22Rv1 (cell line): Measurements from ENCODE around the gene NEUROG1.

Source experiments
- H3K27ac ChIP-seq: fragments of 450-650 bp; 2 replicates; pipeline ENCODE4 v1.5.1; 2017
- ZFX ChIP-seq: fragments of 450-650 bp; IDR thresholded peaks from 2 replicates; pipeline ENCODE4 v1.6.1; 2017; ENCODE audit warnings: antibody characterized with exemption, borderline replicate concordance
- TF ChIP-seq, protein P1 (sequence below): fragments of 450-650 bp; IDR thresholded peaks from 2 replicates; pipeline ENCODE4 v1.5.1; 2017; ENCODE audit warnings: mild to moderate bottlenecking

The NEUROG1 gene

DNA sequence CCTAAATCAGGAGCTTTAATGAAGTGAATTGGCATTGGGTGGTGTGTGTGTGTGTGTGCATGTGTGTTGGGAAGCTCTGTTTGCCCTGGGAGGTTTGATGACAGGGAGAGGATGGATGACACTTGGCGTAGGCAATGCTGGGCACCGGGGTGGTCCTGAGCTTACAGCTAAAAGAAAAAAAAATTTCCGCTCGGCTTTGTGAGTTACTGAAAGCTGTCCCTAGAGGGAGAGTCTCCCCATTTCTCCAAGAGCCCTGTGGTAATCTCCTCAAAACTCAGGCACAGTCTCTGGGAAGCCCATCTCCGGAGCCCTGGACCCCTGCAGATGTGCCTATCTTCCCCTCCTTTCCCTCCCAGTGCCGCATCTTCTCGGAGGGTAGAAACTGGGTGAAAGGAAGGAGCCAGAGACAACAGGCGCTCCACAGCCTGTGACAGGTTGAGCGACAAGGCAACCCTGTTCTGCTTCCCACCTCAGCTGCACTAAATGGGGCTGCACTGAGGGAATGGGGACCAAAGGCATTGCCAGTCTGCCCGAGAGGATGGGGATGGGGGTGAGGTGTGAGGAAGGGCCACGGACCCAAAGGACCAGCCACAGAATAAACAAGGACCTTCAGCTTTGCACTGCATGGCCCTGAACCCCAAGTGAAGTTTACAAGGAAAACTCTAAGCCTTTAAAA is 47.8 kb downstream of the NEUROG1 start:
- H3K27ac ChIP-seq = no peak overlapping the region
- TF ChIP-seq, protein P1, sequence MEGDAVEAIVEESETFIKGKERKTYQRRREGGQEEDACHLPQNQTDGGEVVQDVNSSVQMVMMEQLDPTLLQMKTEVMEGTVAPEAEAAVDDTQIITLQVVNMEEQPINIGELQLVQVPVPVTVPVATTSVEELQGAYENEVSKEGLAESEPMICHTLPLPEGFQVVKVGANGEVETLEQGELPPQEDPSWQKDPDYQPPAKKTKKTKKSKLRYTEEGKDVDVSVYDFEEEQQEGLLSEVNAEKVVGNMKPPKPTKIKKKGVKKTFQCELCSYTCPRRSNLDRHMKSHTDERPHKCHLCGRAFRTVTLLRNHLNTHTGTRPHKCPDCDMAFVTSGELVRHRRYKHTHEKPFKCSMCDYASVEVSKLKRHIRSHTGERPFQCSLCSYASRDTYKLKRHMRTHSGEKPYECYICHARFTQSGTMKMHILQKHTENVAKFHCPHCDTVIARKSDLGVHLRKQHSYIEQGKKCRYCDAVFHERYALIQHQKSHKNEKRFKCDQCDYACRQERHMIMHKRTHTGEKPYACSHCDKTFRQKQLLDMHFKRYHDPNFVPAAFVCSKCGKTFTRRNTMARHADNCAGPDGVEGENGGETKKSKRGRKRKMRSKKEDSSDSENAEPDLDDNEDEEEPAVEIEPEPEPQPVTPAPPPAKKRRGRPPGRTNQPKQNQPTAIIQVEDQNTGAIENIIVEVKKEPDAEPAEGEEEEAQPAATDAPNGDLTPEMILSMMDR = no peak
- TF ChIP-seq ZFX = no peak

DNA sequence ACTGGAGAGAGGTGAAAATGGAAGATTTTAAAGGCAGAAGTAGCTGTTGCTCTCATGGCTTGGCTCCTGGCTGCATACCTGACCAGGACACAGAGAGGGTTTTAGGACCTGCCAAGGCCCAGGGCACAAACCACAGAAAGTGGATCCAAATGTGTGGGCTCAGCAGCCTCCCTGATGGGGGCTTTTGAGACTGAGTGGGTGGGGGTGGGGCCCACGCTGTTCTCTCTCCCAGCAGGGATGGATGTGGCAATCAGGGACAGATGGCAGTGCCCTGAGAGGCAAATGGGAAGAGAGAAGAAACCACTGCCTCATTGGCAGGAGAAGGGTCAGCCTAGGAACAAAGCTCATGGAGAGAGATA is 48.7 kb downstream of the NEUROG1 start:
- TF ChIP-seq, protein P1 = no peak
- TF ChIP-seq ZFX = no peak
- H3K27ac ChIP-seq = no peak overlapping the region

DNA sequence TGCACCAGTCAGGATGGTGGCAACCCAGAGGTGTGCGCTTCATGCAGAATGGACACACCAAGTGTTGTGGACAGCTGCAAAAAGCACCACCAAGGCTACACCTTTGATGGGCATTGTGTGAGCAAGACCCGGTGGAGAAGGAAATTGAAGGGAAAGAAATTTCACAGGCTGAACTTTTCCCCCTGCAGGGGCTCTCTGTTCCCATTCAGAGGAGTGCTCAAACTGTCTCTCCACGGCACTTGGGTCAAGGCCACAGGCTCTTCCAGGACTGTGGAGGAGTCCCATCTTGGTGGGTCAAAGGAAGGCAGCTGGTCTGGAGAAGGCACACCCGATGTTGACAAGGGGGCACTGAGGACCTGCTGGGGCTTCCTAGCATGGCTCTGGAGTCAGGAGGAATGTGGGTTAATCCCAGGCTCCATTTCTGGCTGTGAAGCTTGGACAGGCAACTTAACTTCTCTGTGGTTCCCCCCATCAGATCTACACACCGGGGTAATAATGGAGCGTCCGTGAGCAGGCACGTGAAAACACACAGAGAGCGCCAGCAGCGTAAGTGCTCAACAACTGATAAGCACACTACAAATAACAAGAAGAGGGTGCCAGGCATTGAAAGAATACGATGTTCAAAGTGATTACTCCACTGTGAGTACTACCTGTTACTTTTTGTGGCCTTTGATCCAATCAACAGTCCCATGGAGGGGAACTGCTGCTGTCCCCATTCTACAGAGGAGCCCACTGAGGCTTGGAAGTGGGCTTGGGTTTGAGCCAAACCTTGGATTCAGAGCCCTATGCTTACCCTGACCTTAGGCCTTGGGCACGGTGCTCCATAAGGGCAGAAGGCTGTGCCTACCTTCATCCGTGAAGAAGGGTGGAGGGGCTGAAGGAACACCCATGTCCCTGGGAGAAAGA is 49.4 kb downstream of the NEUROG1 start:
- no peak overlapping the region for H3K27ac ChIP-seq
- no peak for TF ChIP-seq ZFX
- TF ChIP-seq, protein P1 = no peak

DNA sequence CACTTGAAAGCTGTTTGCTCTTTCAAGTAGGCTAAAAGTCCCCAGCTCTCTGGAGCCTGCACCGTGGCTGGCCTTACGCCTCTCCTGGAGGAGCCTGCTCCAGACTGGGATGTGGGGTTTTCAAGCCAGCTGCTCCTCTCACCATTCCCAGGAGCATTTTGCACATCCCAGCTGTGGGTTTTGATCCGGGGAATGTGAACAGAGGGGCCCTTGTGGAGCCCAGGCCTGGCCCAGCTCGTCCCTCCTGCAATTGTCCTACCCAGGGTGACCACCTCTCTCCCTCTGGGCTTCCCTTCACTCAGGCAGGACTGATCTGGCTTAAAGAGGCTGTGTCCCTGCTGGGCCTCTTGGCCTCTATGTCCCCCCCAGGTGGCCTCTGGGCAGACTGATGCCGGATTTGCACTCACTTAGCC is 51.1 kb downstream of the NEUROG1 start:
- TF ChIP-seq ZFX = no peak
- TF ChIP-seq, protein P1 = no peak

More for the DNA sequence above, 51.1 kb downstream of the NEUROG1 start:
- no peak overlapping the region for H3K27ac ChIP-seq
